Keratinocyte (primary cell): Measurements from ENCODE around the gene RNPS1.

Source experiments
- CTCF ChIP-seq, 3 experiments: IDR thresholded peaks in 1 of 3; conservative IDR thresholded peaks in 1 of 3; optimal IDR thresholded peaks in 1 of 3; 2 replicates in 2 of 3; 3 replicates in 1 of 3; pipeline versions ENCODE3 to v1.5.1; 2011; ENCODE audit warnings: low read length in 3 of 3, mild to moderate bottlenecking in 3 of 3, moderate library complexity in 2 of 3, control low read depth in 1 of 3, inconsistent platforms in 1 of 3; ENCODE audit not compliant: insufficient read depth in 2 of 3; ENCODE audit errors: extremely low read depth in 1 of 3
- EZH2 ChIP-seq: IDR thresholded peaks from one replicate; pipeline ENCODE4 v1.6.1; 2012; ENCODE audit warnings: inconsistent platforms, mild to moderate bottlenecking, low read length, moderate library complexity

GRCh38 chr16:2280461-2280860 is 12.5 kb upstream of the RNPS1 start:
- TF ChIP-seq CTCF (optimal IDR thresholded peaks at IDR 0.05 in 1 of 3, IDR thresholded peaks at IDR 0.05 in 1 of 3, conservative IDR thresholded peaks at IDR 0.05 in 1 of 3; ENCODE audit: extremely low read depth in 1 of 3, insufficient read depth in 2 of 3, low read length in 3 of 3) = no peak
- no peak for TF ChIP-seq EZH2
